Endothelial cell of umbilical vein (primary cell): ENCODE results near the gene HMG20A. TPM values are rescaled to one million over a fixed set of nuclear protein-coding genes. Genes with fewer than 3 reads are reported as not detected.

Experiments used
- BruUV-seq: library from RNA; stranded (reverse); fragments of 400-500 nt; replicated peaks from 2 replicates; lab custom pipeline; 2021; lab: Mats Ljungman, UMichigan
- CTCF ChIA-PET: fragments of 300-600, 350-600 bp; sonication (Branson Sonifier 250); formaldehyde crosslinking; loops from one replicate; lab custom pipeline; 2021; ENCODE audit warnings: antibody characterized with exemption, inconsistent platforms; lab: Charles Lee
- POLR2A ChIA-PET: fragments of 300-600, 350-600 bp; sonication (Branson Sonifier 250); formaldehyde crosslinking; loops from one replicate; lab custom pipeline; 2021; ENCODE audit warnings: antibody characterized with exemption, inconsistent platforms; lab: Charles Lee
- DNase-seq: peaks from one replicate; pipeline ENCODE4 v3.0.0-alpha.2; 2011; ENCODE audit warnings: low read depth, low spot score
- FAIRE-seq: peaks from 2 replicates; lab custom pipeline; 2011; peaks lifted over from hg19 to GRCh38; lab: Jason Lieb, UNC
- H2AFZ ChIP-seq: 2 replicates; pipeline ENCODE4 v1.6.0; 2012; ENCODE audit warnings: low read depth, low read length, control low read depth, inconsistent platforms
- H3K27ac ChIP-seq: 2 replicates; pipeline ENCODE4 v1.5.1; 2011; ENCODE audit warnings: low read depth, mild to moderate bottlenecking, control low read depth, low read length, moderate library complexity; ENCODE audit not compliant: insufficient read depth
- H3K27me3 ChIP-seq, 2 experiments: 2 replicates each; pipeline versions ENCODE4 v1.6.0 to v1.6.1; 2011; ENCODE audit warnings: low read length in 2 of 2, mixed read lengths in 1 of 2; ENCODE audit not compliant: control insufficient read depth in 2 of 2, insufficient read depth in 2 of 2
- H3K36me3 ChIP-seq, 2 experiments: 2 replicates in 1 of 2; 3 replicates in 1 of 2; pipeline ENCODE4 v1.5.1; 2011; ENCODE audit warnings: low read length in 2 of 2, mild to moderate bottlenecking in 1 of 2, moderate library complexity in 1 of 2; ENCODE audit not compliant: control insufficient read depth in 2 of 2, insufficient read depth in 2 of 2; ENCODE audit errors: extremely low read depth in 1 of 2
- H3K4me1 ChIP-seq: 3 replicates; pipeline ENCODE4 v1.5.1; 2011; ENCODE audit warnings: mild to moderate bottlenecking, low read length; ENCODE audit not compliant: control insufficient read depth, insufficient read depth; ENCODE audit errors: extremely low read depth
- H3K4me2 ChIP-seq: 2 replicates; pipeline ENCODE4 v1.6.1; 2011; ENCODE audit warnings: low read length, control low read depth, mixed read lengths; ENCODE audit not compliant: insufficient read depth
- H3K4me3 ChIP-seq, 3 experiments: fragments of 200-600 bp in 1 of 3; sonication (generic), shearing (Covaris generic) in 1 of 3; replicated peaks in 1 of 3; 2 replicates each; pipeline ENCODE4 v1.5.1; 2011 to 2016; ENCODE audit warnings: control low read depth in 3 of 3, low read length in 3 of 3, mild to moderate bottlenecking in 2 of 3, inconsistent platforms in 1 of 3, low read depth in 1 of 3, moderate library complexity in 1 of 3; ENCODE audit not compliant: insufficient read depth in 1 of 3
- H3K79me2 ChIP-seq: 2 replicates; pipeline ENCODE4 v1.6.0; 2012; ENCODE audit warnings: low read length, inconsistent platforms; ENCODE audit not compliant: control insufficient read depth, insufficient read depth
- H3K9ac ChIP-seq: replicated peaks from 2 replicates; pipeline ENCODE3; 2011; ENCODE audit warnings: low read length, control low read depth; ENCODE audit not compliant: insufficient read depth; ENCODE audit errors: extremely low read depth
- H3K9me1 ChIP-seq: replicated peaks from 3 replicates; pipeline ENCODE4 v1.6.0; 2011; ENCODE audit warnings: mild to moderate bottlenecking, low read length; ENCODE audit not compliant: control insufficient read depth, insufficient read depth; ENCODE audit errors: extremely low read depth
- H3K9me3 ChIP-seq: replicated peaks from 2 replicates; pipeline ENCODE4 v1.5.1; 2012; ENCODE audit warnings: low read length, inconsistent platforms; ENCODE audit not compliant: control insufficient read depth, insufficient read depth
- H4K20me1 ChIP-seq: replicated peaks from 2 replicates; pipeline ENCODE3; 2011; ENCODE audit warnings: mild to moderate bottlenecking, low read length; ENCODE audit not compliant: control insufficient read depth, insufficient read depth; ENCODE audit errors: extremely low read depth
- EZH2 ChIP-seq: IDR thresholded peaks from 2 replicates; pipeline ENCODE4 v1.6.1; 2012; ENCODE audit warnings: borderline replicate concordance, low read depth, mild to moderate bottlenecking, moderate library complexity, low read length, inconsistent platforms; ENCODE audit not compliant: severe bottlenecking
- FOS ChIP-seq: IDR thresholded peaks from 2 replicates; pipeline ENCODE4 v1.6.1; 2011; ENCODE audit warnings: mild to moderate bottlenecking, low read length, moderate library complexity, borderline replicate concordance; ENCODE audit not compliant: insufficient read depth
- GATA2 ChIP-seq: IDR thresholded peaks from 2 replicates; pipeline ENCODE4 v1.7.0; 2011; ENCODE audit warnings: low read depth, mild to moderate bottlenecking, moderate library complexity, mixed read lengths, low read length; ENCODE audit not compliant: insufficient read length, insufficient read depth
- JUN ChIP-seq: IDR thresholded peaks from 2 replicates; pipeline ENCODE4 v1.6.1; 2011; ENCODE audit warnings: borderline replicate concordance, low read depth; ENCODE audit not compliant: insufficient read length, insufficient read depth
- MYC ChIP-seq: IDR thresholded peaks from one replicate; pipeline ENCODE4 v1.6.1; 2011; ENCODE audit warnings: mild to moderate bottlenecking, low read depth, low read length
- POLR2A ChIP-seq: IDR thresholded peaks from 2 replicates; pipeline ENCODE4 v1.6.1; 2012; ENCODE audit warnings: low read depth, mild to moderate bottlenecking, control low read depth, low read length
- POLR2AphosphoS5 ChIP-seq: IDR thresholded peaks from 2 replicates; pipeline ENCODE4 v1.6.1; 2012; ENCODE audit warnings: low read depth, mild to moderate bottlenecking, control low read depth, low read length, moderate library complexity; ENCODE audit not compliant: insufficient read depth
- dilution Hi-C: fragments of 300-500 bp; cut with MboI; formaldehyde crosslinking; loops from one replicate; pipeline ENCODE4 v1.15.0; 2019; ENCODE audit warnings: low sequenced_read_pairs; ENCODE audit not compliant: extremely low pct_ligation_motif_present
- intact Hi-C: fragments of 100-400 bp; cut with micrococcal nuclease; formaldehyde crosslinking; loops from one replicate; pipeline ENCODE4 v1.10.0; 2022
- polyA plus RNA-seq, 4 experiments: library from polyadenylated mRNA; depleted of rRNA in 3 of 4; stranded (reverse) in 3 of 4; unstranded in 1 of 4; fragments of >200 nt; gene quantifications; 2 replicates each; pipeline versions ENCODE4 v1.2.1 to v1.2.3, GENCODE V29; 2011 to 2012; ENCODE audit warnings: missing spikeins in 1 of 4
- total RNA-seq: library from RNA; stranded (reverse); gene quantifications from 2 replicates; pipeline ENCODE4 v1.2.3, GENCODE V29; 2021
- TF ChIP-seq, protein P1 (sequence below), 2 donors: IDR thresholded peaks; 1 replicate in 1 of 2; 2 replicates in 1 of 2; pipeline ENCODE4 v1.5.1; 2011; ENCODE audit warnings: low read length in 2 of 2, mild to moderate bottlenecking in 2 of 2, moderate library complexity in 2 of 2, control low read depth in 1 of 2, inconsistent platforms in 1 of 2, low read depth in 1 of 2; ENCODE audit not compliant: insufficient read depth in 1 of 2; ENCODE audit errors: extremely low read depth in 1 of 2
- TF ChIP-seq, protein P2 (sequence below): IDR thresholded peaks from 2 replicates; pipeline ENCODE4 v1.6.1; 2011; ENCODE audit not compliant: insufficient read depth, insufficient read length

Gene HMG20A
- total and polyA plus RNA-seq, 2 donors (not counting 3 experiments of a cell fraction or from before 2014, with no cell fraction given), result 35.8 to 44.0 TPM

DNA sequence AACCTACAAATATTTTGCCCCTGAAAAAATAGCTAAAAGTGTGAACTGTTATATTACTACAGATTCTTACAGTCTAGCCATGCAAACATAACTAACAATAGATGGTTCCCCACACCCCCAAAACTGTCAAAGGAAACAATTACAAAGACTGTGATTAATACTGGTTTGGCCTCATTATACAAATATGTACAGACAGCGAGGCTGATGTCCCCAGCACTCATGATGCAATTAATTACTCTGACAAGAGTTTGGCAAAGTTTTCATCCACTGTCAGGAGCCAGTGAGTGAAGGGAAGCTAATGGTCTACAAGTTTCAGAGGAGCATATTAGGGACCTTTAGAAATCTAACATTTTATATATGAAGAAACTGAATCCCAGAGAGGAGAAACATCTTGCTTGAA is 61.0 kb downstream of the HMG20A start:
- POLR2A ChIA-PET, result interaction anchor here (1.4 kb wide), 1 partner anchor 13 kb away, joined by 3 read pairs; no protein-coding TSS in a partner anchor
- intact Hi-C loops, result loop anchor here (1.0 kb wide), 2 partner anchors 24 to 61 kb away; partner anchors contain the start of genes HMG20A and PEAK1

More for the DNA sequence above, 61.0 kb downstream of the HMG20A start:
- H3K4me3 ChIP-seq, result no peak overlapping the region
- BruUV-seq, result no TSS peak
- H3K9ac ChIP-seq, result peak overlapping the region; percentile 20
- H3K9me3 ChIP-seq, result no peaks in the 10 kb centered on the region
- no peaks in the 10 kb centered on the region for H4K20me1 ChIP-seq
- DNase-seq, result peak; percentile 93
- FAIRE-seq, result peak; percentile 77
- H3K27ac ChIP-seq, result peak overlapping the region; percentile 76
- peaks cover 6 to 8% of the 10 kb centered on the region in 2 experiments for H3K36me3 ChIP-seq
- H3K4me1 ChIP-seq, result peaks cover 58% of the 10 kb centered on the region
- dilution Hi-C loops, result no loop called here
- no peaks in the 10 kb centered on the region for H3K27me3 ChIP-seq
- no peaks in the 10 kb centered on the region for H3K9me1 ChIP-seq
- CTCF ChIA-PET, result interaction anchor here (1.0 to 7.2 kb wide), 13 partner anchors 9 to 508 kb away, joined by 3 to 58 read pairs (median 7); partner anchors contain the start of gene PEAK1
- H3K4me2 ChIP-seq, result peak overlapping the region; percentile 61
- TF ChIP-seq JUN (peak; percentile 77), POLR2AphosphoS5 (peak; percentile 52), POLR2A (peak; percentile 38), MYC (no peak), GATA2 (no peak), EZH2 (no peak), FOS (peak; percentile 46)
- TF ChIP-seq, protein P1, sequence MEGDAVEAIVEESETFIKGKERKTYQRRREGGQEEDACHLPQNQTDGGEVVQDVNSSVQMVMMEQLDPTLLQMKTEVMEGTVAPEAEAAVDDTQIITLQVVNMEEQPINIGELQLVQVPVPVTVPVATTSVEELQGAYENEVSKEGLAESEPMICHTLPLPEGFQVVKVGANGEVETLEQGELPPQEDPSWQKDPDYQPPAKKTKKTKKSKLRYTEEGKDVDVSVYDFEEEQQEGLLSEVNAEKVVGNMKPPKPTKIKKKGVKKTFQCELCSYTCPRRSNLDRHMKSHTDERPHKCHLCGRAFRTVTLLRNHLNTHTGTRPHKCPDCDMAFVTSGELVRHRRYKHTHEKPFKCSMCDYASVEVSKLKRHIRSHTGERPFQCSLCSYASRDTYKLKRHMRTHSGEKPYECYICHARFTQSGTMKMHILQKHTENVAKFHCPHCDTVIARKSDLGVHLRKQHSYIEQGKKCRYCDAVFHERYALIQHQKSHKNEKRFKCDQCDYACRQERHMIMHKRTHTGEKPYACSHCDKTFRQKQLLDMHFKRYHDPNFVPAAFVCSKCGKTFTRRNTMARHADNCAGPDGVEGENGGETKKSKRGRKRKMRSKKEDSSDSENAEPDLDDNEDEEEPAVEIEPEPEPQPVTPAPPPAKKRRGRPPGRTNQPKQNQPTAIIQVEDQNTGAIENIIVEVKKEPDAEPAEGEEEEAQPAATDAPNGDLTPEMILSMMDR (IDR thresholded peaks at IDR 0.05; ENCODE audit: extremely low read depth in 1 of 2, insufficient read depth in 1 of 2, low read depth in 1 of 2, low read length in 2 of 2), result no peak
- TF ChIP-seq, protein P2, sequence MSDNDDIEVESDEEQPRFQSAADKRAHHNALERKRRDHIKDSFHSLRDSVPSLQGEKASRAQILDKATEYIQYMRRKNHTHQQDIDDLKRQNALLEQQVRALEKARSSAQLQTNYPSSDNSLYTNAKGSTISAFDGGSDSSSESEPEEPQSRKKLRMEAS, result no peak
- no peaks in the 10 kb centered on the region for H3K79me2 ChIP-seq
- H2AFZ ChIP-seq, result no peak overlapping the region
